HEK293T (cell line): Measurements from ENCODE around the gene NR4A1.

Experiments
- CTCF ChIA-PET: fragments of 350-600 bp; formaldehyde crosslinking; extraction: SDS; loops from one replicate; lab custom pipeline; 2021; ENCODE audit warnings: antibody characterized with exemption, inconsistent platforms; lab: Yijun Ruan, JAX
- POLR2A ChIA-PET: fragments of 350-600 bp; formaldehyde crosslinking; extraction: SDS; loops from one replicate; lab custom pipeline; 2020; ENCODE audit warnings: antibody characterized with exemption, inconsistent platforms; lab: Yijun Ruan, JAX
- DNase-seq: peaks from one replicate; pipeline ENCODE4 v3.0.0; 2012; ENCODE audit warnings: mixed read lengths; ENCODE audit errors: extremely low spot score
- ARNT ChIP-seq: fragments of 450-650 bp; IDR thresholded peaks from 2 replicates; pipeline ENCODE4 v1.6.1; 2017; ENCODE audit warnings: mild to moderate bottlenecking
- BHLHE40 ChIP-seq: fragments of 450-650 bp; IDR thresholded peaks from 2 replicates; pipeline ENCODE4 v1.6.1; 2016; ENCODE audit warnings: mild to moderate bottlenecking, moderate library complexity, borderline replicate concordance
- CTBP1 ChIP-seq: fragments of 450-650 bp; IDR thresholded peaks from 2 replicates; pipeline ENCODE4 v1.6.1; 2016; ENCODE audit warnings: borderline replicate concordance
- ELF4 ChIP-seq: fragments of 450-650 bp; IDR thresholded peaks from 2 replicates; pipeline ENCODE4 v1.6.1; 2017; ENCODE audit warnings: antibody characterized with exemption
- FOXA1 ChIP-seq: fragments of 450-650 bp; IDR thresholded peaks from 2 replicates; pipeline ENCODE4 v1.6.1; 2016; ENCODE audit warnings: mild to moderate bottlenecking
- FOXK2 ChIP-seq: fragments of 450-650 bp; IDR thresholded peaks from 2 replicates; pipeline ENCODE4 v1.6.1; 2016; ENCODE audit warnings: mild to moderate bottlenecking
- FOXM1 ChIP-seq: fragments of 450-650 bp; IDR thresholded peaks from 2 replicates; pipeline ENCODE4 v1.6.1; 2017; ENCODE audit warnings: mild to moderate bottlenecking, borderline replicate concordance
- HDGF ChIP-seq: fragments of 450-650 bp; IDR thresholded peaks from 2 replicates; pipeline ENCODE4 v1.6.1; 2017; ENCODE audit warnings: antibody characterized with exemption, borderline replicate concordance
- L3MBTL2 ChIP-seq: fragments of 450-650 bp; conservative IDR thresholded peaks from 2 replicates; pipeline ENCODE4 v1.6.1; 2016; ENCODE audit warnings: mild to moderate bottlenecking
- LEF1 ChIP-seq: fragments of 450-650 bp; IDR thresholded peaks from 2 replicates; pipeline ENCODE4 v1.6.1; 2017; ENCODE audit warnings: mild to moderate bottlenecking, borderline replicate concordance
- NFRKB ChIP-seq: fragments of 450-650 bp; IDR thresholded peaks from 2 replicates; pipeline ENCODE4 v1.6.1; 2016; ENCODE audit warnings: mild to moderate bottlenecking, moderate library complexity
- SP1 ChIP-seq: fragments of 450-650 bp; IDR thresholded peaks from 2 replicates; pipeline ENCODE4 v1.6.1; 2017
- SUZ12 ChIP-seq: fragments of 450-650 bp; IDR thresholded peaks from 2 replicates; pipeline ENCODE4 v1.6.1; 2016; ENCODE audit warnings: mild to moderate bottlenecking
- TARDBP ChIP-seq: fragments of 450-650 bp; IDR thresholded peaks from 2 replicates; pipeline ENCODE4 v1.6.1; 2016
- ZNF384 ChIP-seq: fragments of 450-650 bp; IDR thresholded peaks from 2 replicates; pipeline ENCODE4 v1.6.1; 2016
- TF ChIP-seq, protein P1 (sequence below): fragments of 450-650 bp; IDR thresholded peaks from 2 replicates; pipeline ENCODE4 v1.6.1; 2016

Gene NR4A1

DNA sequence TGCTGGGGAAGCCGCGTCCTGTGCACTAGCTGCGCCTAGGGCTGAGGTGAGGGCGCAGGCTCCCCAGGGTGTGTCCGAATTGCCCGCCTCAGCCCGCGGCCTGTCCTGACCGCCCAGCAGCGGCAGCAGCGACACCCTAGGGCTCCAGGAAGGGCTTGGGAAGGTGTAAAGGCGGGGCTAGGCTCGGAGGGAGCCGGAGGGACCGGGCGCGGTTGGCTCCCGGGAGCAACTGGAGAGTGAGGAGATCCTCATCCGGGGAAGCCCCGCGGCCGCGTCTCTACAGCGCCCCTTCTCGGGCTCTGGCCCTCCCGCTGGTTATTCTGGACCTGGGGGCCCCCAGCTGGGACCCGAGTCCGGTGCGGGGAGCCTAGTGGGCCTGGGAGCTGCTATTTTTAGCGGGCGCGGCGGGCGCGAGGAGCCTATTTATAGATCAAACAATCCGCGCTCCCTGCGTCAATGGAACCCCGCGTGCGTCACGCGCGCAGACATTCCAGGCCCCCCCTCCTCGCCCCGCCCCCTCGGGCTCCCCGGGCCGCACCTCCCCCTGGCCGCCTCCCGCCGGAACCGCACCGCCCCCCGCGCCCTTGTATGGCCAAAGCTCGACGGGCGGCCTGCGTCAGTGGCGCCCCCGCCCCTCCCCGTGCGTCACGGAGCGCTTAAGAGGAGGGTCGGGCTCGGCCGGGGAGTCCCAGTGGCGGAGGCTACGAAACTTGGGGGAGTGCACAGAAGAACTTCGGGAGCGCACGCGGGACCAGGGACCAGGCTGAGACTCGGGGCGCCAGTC lies at the start of gene NR4A1:
Gene NR4A1 (plus strand): TSS at position 685 of the 784 bp plus-strand sequence. CDS start 2,887 bp downstream, outside the sequence.
- ChIA-PET CTCF (interaction anchor here (1.1 to 1.5 kb wide), 4 partner anchors 12 to 27 kb away, joined by 3 to 7 read pairs (median 4); no protein-coding TSS in a partner anchor), POLR2A (interaction anchor here (0.8 to 2.1 kb wide), 5 partner anchors 9 to 28 kb away, joined by 3 to 11 read pairs (median 8); partner anchors contain the start of gene ATG101)
- DNase-seq: peak; percentile 87
- TF ChIP-seq HDGF (no peak), FOXM1 (no peak), SUZ12 (no peak), ARNT (no peak), SP1 (no peak), LEF1 (no peak), FOXA1 (no peak), CTBP1 (no peak), L3MBTL2 (no peak; the same call in 1 of the 2 replicates), ELF4 (no peak), TARDBP (no peak), ZNF384 (no peak), FOXK2 (no peak), NFRKB (no peak), BHLHE40 (no peak)
- TF ChIP-seq, protein P1, sequence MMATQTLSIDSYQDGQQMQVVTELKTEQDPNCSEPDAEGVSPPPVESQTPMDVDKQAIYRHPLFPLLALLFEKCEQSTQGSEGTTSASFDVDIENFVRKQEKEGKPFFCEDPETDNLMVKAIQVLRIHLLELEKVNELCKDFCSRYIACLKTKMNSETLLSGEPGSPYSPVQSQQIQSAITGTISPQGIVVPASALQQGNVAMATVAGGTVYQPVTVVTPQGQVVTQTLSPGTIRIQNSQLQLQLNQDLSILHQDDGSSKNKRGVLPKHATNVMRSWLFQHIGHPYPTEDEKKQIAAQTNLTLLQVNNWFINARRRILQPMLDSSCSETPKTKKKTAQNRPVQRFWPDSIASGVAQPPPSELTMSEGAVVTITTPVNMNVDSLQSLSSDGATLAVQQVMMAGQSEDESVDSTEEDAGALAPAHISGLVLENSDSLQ: no peak

DNA sequence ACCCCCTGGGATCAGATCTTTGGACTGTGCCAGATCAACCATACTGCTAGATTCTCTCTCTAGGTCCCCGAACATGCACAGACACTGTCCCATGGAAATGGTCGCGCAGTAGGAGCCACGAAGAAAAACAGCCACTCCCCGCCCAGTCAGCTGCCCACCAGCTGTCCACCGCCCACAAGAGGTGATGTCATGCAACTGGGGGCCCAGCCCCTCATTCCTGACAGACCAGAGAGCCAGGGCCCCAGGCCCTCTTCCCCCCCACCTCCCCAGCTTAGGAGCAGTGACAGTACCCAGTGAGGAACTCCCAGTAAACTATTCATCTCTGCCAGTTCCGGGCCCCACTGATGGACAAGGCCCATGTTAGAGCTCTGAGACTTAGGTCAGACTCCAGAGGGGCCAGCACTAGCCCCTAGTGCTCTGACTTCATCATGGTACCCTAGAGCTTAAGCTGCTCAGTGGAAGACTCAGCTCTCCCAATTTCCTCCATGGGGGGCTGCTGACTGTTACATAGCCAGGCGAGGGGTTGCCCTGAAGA lies 48.2 kb upstream of the NR4A1 start:
- ChIA-PET POLR2A (interaction anchor here (2.2 kb wide), 1 partner anchor 18 kb away, joined by 15 read pairs; no protein-coding TSS in a partner anchor), CTCF (interaction anchor here (0.7 to 5.3 kb wide), 7 partner anchors 10 to 117 kb away, joined by 3 to 99 read pairs (median 3); no protein-coding TSS in a partner anchor)
- TF ChIP-seq ZNF384 (no peak), CTBP1 (no peak), SUZ12 (no peak), BHLHE40 (no peak), FOXK2 (no peak), SP1 (no peak), ARNT (no peak), LEF1 (no peak), FOXM1 (no peak), L3MBTL2 (no peak)
- TF ChIP-seq, protein P1: no peak
- no peak for DNase-seq

DNA sequence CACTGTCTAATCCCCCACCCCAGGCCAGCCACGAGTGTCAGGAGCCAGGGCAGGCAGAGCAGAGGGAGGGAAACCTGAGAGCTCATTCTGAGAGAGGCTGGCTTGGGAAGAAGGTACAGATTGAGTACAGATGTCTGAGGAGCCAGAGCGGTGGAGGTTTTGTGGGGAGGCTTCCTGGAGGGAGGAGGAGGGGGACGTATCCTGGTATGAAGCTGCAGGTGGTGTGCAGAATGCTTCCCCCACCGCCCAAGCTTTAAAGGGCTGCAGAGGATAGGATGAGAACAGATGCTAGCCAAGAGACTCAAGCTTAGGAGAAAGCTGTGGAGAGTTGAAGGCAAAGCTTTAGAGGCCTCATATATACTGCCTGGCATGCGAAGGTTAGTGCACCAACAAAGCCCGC lies 47.7 kb upstream of the NR4A1 start:
- ChIA-PET POLR2A (interaction anchor here (0.9 to 2.2 kb wide), 3 partner anchors 15 to 20 kb away, joined by 3 to 15 read pairs (median 3); no protein-coding TSS in a partner anchor), CTCF (interaction anchor here (0.7 to 5.3 kb wide), 8 partner anchors 10 to 576 kb away, joined by 3 to 99 read pairs (median 4); no protein-coding TSS in a partner anchor)
- no peak for TF ChIP-seq CTBP1
- no peak for TF ChIP-seq FOXM1
- TF ChIP-seq BHLHE40: no peak
- TF ChIP-seq NFRKB: no peak
- TF ChIP-seq TARDBP: no peak
- TF ChIP-seq ZNF384: no peak
- TF ChIP-seq, protein P1: no peak
- TF ChIP-seq L3MBTL2: no peak
- no peak for TF ChIP-seq SP1
- no peak for TF ChIP-seq SUZ12
- DNase-seq: no peak

DNA sequence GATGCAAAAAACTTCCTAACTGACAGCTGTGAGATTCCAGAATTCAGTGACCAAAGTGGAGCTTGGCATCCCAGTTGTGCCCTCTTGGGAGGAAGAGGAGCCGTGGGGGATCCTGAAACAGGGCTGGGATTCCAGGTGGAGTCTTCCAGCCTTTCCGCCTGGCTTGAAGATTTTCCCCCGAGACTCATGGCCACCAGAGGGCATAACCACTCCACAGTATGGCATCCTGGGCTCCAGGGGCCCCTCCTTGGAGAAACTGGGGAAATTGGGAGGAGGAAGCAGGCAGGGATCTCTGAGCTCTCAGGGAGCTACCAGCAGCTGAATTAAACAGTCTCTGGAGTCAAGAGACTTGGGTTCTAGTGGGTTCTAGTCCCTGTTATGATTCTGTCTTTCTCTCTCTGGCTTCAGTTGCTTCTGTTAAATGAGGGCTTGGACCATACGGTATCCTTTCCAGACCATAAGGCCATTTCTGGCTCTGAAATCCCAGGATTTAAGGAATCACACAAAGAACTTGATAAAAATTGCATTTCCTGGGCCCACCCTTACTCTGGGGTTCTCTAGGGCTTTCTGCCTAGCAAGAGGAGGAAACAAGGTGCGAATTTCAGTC lies 47.1 kb upstream of the NR4A1 start:
- no peak for TF ChIP-seq L3MBTL2
- no peak for TF ChIP-seq FOXM1
- TF ChIP-seq SP1: no peak
- no peak for TF ChIP-seq ARNT
- TF ChIP-seq HDGF: no peak
- TF ChIP-seq ELF4: no peak
- no peak for TF ChIP-seq FOXA1
- TF ChIP-seq FOXK2: no peak
- ChIA-PET POLR2A (interaction anchor here (0.9 to 2.2 kb wide), 3 partner anchors 15 to 20 kb away, joined by 3 to 15 read pairs (median 3); no protein-coding TSS in a partner anchor), CTCF (interaction anchor here (0.7 to 5.3 kb wide), 9 partner anchors 11 to 816 kb away, joined by 3 to 99 read pairs (median 3); no protein-coding TSS in a partner anchor)
- peak; percentile 63 for DNase-seq
